Stimulated activated CD4-positive, alpha-beta T cell treated with anti-CD3 and anti-CD28 coated beads, Interleukin-4, amount 100 ng/mL, for 4 hours (primary cell): ENCODE measurements around the gene SMG9.
"Not testable (repeated sequence)": the region's sequence is repeated elsewhere in the genome, so short reads cannot be mapped to it uniquely, and the experiment has no call there.

Experiments
- DNase-seq, 2 experiments: peaks; one replicate each; pipeline ENCODE4 v3.0.0-alpha.2; 2020

SMG9 gene

GRCh38 chr19:43687660-43687997 lies 67.1 kb downstream of the SMG9 start:
- no peak for DNase-seq

DNA sequence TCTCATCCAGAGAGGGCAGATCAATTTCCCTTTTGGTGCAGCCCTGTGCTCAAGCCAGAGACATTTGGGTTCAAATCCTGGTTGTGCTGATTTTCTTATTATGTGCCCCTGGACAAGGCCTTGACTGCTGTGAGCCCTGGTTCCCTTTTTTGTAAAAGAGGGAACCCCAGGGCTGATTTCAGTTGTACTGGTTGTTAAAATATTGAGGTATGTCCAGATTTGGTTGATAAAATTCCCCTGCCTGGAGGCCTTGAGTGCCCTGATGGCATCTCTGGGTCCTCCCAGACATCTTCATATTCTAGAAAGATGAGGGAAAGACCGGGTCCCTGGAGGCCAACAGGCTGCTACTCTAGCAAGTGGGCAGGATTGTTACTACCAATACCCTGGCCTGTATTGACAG lies 70.4 kb downstream of the SMG9 start:
- DNase-seq = no peak

- no peak for DNase-seq
These were observed 70.9 kb downstream of the SMG9 start for GRCh38 chr19:43683905-43684304.

DNA sequence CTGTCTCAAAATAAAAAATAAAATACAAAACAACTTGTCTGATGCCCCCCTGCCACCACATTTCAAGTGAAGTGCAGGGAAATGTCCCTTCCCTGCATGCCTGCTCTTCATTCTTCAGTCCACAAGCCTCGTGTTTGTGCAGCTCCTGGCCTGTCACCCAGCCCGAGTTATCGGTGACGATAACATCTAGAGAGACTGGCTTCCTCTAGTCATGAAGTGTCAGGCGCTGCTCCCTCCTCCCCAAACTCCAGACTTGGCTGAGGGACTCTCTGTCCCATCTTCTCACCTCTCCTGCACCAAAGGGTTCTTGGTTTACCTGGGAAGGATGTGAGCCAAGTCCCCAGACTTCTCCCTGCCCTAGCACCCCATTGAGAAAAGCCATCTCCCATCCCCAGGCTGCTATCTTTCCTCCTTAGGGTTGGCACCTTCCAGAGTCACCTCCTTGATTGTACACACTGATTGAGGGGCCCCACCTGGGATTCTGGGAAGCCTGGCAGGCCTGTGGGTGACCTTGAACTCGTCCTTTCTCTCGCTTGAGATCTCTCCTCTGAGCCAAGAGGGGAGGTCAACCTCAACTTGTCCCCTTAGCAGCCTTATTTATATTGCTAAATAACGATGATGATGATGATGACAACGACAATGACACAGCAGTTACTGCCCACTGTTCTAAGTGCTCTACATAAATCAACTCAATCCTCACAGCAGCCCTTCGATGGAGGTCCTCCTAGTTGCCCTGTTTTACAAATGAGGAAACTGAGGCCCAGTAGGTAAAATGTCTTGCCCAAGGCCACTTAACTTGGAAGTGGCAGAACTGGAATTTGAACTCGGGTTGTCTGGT lies 71.7 kb downstream of the SMG9 start:
- no peak for DNase-seq

DNA sequence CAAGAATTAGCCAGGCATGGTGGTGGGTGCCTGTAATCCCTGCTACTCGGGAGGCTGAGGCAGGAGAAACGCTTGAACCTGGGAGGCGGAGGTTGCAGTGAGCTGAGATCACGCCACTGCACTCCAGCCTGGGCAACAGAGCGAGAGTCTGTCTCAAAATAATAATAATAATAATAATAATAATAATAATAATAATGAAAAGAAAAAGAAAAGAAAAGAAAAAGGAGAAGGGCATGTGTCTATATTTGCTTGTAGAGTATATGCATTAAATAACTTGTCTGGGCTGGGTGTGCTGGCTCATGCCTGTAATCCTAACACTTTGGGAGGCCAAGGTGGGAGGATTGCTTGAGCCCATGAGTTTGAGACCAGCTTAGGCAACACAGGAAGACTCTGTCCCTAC lies 72.5 kb downstream of the SMG9 start:
- not testable (repeated sequence) for DNase-seq

DNA sequence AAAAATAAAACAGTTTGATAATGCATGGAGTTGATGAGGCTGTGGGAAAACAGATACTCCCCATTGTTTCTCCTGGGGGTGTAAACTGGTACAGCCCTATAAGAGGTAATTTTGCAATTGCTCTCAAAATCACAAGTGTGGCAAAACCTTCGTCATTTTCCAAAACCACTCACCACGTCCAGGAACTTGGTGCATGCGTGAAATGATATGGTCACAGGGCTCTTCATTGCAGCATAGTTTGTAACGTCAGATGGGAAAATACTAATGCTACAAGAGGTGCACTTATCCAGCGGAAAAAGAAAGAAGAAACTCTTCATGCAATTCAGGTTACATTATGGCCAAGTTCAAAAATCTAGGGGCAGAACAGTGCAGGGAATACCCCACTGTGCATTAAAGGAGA lies 72.9 kb downstream of the SMG9 start:
- no peak for DNase-seq

DNA sequence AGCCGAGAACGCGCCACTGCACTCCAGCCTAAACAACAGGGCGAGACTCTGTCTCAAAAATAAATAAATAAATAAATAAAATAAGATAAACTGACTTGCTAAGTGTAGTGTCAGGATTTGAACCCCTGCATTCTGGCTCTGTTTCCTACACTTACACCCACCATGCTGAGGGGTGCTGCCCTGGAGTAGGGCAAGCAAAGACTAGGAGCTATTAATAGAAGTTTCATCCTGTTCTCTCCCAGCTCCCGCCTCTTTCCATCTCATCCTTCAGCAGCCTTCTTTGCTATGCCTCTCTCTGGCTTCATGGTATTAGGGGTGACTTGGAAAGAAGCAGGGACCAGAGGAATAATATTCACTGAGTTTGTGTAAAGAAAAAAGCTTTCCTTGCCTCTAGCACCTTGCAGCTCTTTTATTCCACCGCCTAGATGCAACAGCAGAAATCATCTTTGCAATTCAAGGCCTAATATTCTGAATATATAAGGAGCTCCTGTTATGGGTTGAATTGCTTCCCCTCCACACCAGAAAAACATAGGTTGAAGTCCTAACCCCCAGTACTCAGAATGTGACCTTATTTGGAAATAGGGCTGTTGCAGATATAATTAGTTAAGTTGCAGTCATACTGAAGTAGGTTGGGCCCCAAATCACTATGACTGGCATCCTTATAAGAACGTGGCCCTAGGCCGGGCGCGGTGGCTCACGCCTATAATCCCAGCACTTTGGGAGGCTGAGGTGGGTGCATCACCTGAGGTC lies 76.1 kb downstream of the SMG9 start:
- DNase-seq = no peak
